HepG2 (cell line): ENCODE measurements around the gene CACNA1H. TPM values are rescaled to one million over a fixed set of nuclear protein-coding genes. Genes with fewer than 3 reads are reported as not detected.

Source experiments
- CCDC6 ChIP-seq: sonication (generic); formaldehyde crosslinking; IDR thresholded peaks from 2 replicates; pipeline ENCODE4 v1.8.1; 2022; ENCODE audit warnings: mild to moderate bottlenecking, missing genetic modification reagents, moderate library complexity
- DNMT1 ChIP-seq: sonication (generic); formaldehyde crosslinking; IDR thresholded peaks from 2 replicates; pipeline ENCODE4 v1.5.1; 2020; ENCODE audit warnings: mild to moderate bottlenecking, missing genetic modification reagents
- ERF ChIP-seq: IDR thresholded peaks from 2 replicates; pipeline ENCODE4 v1.6.1; 2018; ENCODE audit warnings: missing biosample characterization, missing genetic modification reagents
- GATAD2A ChIP-seq: IDR thresholded peaks from 2 replicates; pipeline ENCODE4 v1.6.1; 2016
- PRPF4 ChIP-seq: fragments of 200-400 bp; formaldehyde crosslinking; IDR thresholded peaks from 2 replicates; pipeline ENCODE4 v1.6.1; 2016; ENCODE audit warnings: low read length, low read depth; ENCODE audit not compliant: poor library complexity, severe bottlenecking
- RBM39 ChIP-seq: fragments of 200-400 bp; formaldehyde crosslinking; IDR thresholded peaks from one replicate; pipeline ENCODE4 v1.6.1; 2018; ENCODE audit warnings: antibody characterized with exemption, mild to moderate bottlenecking, low read depth, low read length; ENCODE audit not compliant: poor library complexity, severe bottlenecking
- SMAD9 ChIP-seq: sonication (generic); formaldehyde crosslinking; IDR thresholded peaks from 2 replicates; pipeline ENCODE4 v1.5.1; 2020; ENCODE audit warnings: mild to moderate bottlenecking, missing genetic modification reagents
- SMC3 ChIP-seq: IDR thresholded peaks from 2 replicates; pipeline ENCODE4 v1.6.1; 2011; ENCODE audit warnings: low read length, improper control_type of control experiment
- ZBTB37 ChIP-seq: sonication (generic); formaldehyde crosslinking; IDR thresholded peaks from 2 replicates; pipeline ENCODE4 v1.4.0; 2020; ENCODE audit warnings: mild to moderate bottlenecking, missing genetic modification reagents
- ZFP90 ChIP-seq: sonication (generic); formaldehyde crosslinking; IDR thresholded peaks from 2 replicates; pipeline ENCODE4 v1.8.0; 2022; ENCODE audit warnings: missing genetic modification reagents, mild to moderate bottlenecking, inconsistent platforms, borderline replicate concordance
- ZNF232 ChIP-seq: sonication (generic); formaldehyde crosslinking; IDR thresholded peaks from 2 replicates; pipeline ENCODE4 v1.4.0; 2020; ENCODE audit warnings: missing genetic modification reagents, borderline replicate concordance
- ZNF34 ChIP-seq: sonication (generic); formaldehyde crosslinking; IDR thresholded peaks from 2 replicates; pipeline ENCODE4 v1.4.0; 2020; ENCODE audit warnings: mild to moderate bottlenecking, missing genetic modification reagents, borderline replicate concordance
- ZNF501 ChIP-seq: sonication (generic); formaldehyde crosslinking; IDR thresholded peaks from 2 replicates; pipeline ENCODE4 v1.5.1; 2020; ENCODE audit warnings: mild to moderate bottlenecking, moderate library complexity, missing genetic modification reagents
- ZNF670 ChIP-seq: sonication (generic); formaldehyde crosslinking; IDR thresholded peaks from 2 replicates; pipeline ENCODE4 v1.8.0; 2022; ENCODE audit warnings: mild to moderate bottlenecking, missing genetic modification reagents, borderline replicate concordance
- ZNF749 ChIP-seq: sonication (generic); formaldehyde crosslinking; IDR thresholded peaks from 2 replicates; pipeline ENCODE4 v1.8.0; 2022; ENCODE audit warnings: mild to moderate bottlenecking, missing genetic modification reagents, moderate library complexity, borderline replicate concordance
- ZNF773 ChIP-seq: sonication (generic); formaldehyde crosslinking; IDR thresholded peaks from 2 replicates; pipeline ENCODE4 v1.4.0; 2020; ENCODE audit warnings: missing genetic modification reagents, borderline replicate concordance
- polyA plus RNA-seq, 8 experiments: library from polyadenylated mRNA; depleted of rRNA in 3 of 8; stranded (reverse) in 7 of 8; unstranded in 1 of 8; fragments of >200 nt; fragmentation: Illumina TruSeq in 4 of 8; extraction: Trizol in 4 of 8; gene quantifications; 2 replicates each; pipeline versions ENCODE4 v1.2.1 to v1.2.3, GENCODE V29; 2011 to 2016; ENCODE audit warnings: low read depth in 4 of 8, missing spikeins in 1 of 8, mixed read lengths in 1 of 8; ENCODE audit not compliant: insufficient read depth in 1 of 8
- total RNA-seq, 5 experiments: library from RNA; depleted of rRNA; stranded (reverse); fragments of >200 nt; fragmentation: Illumina TruSeq; extraction: Trizol; gene quantifications; 2 replicates each; pipeline ENCODE4 v1.2.3, GENCODE V29; 2016; ENCODE audit warnings: low read depth in 1 of 5
- TF ChIP-seq, protein P1 (sequence below): sonication (generic); formaldehyde crosslinking; IDR thresholded peaks from 2 replicates; pipeline ENCODE4 v1.4.0; 2020; ENCODE audit warnings: mild to moderate bottlenecking, missing genetic modification reagents
- TF ChIP-seq, protein P2 (sequence below): sonication (generic); formaldehyde crosslinking; IDR thresholded peaks from 2 replicates; pipeline ENCODE4 v1.8.1; 2023; ENCODE audit warnings: mild to moderate bottlenecking, moderate library complexity, missing genetic modification reagents

CACNA1H gene
- total and polyA plus RNA-seq, 2 of the 13 experiments (the other 11 are each of a cell fraction or from before 2014, with no cell fraction given), result 0.40 to 1.8 TPM

DNA sequence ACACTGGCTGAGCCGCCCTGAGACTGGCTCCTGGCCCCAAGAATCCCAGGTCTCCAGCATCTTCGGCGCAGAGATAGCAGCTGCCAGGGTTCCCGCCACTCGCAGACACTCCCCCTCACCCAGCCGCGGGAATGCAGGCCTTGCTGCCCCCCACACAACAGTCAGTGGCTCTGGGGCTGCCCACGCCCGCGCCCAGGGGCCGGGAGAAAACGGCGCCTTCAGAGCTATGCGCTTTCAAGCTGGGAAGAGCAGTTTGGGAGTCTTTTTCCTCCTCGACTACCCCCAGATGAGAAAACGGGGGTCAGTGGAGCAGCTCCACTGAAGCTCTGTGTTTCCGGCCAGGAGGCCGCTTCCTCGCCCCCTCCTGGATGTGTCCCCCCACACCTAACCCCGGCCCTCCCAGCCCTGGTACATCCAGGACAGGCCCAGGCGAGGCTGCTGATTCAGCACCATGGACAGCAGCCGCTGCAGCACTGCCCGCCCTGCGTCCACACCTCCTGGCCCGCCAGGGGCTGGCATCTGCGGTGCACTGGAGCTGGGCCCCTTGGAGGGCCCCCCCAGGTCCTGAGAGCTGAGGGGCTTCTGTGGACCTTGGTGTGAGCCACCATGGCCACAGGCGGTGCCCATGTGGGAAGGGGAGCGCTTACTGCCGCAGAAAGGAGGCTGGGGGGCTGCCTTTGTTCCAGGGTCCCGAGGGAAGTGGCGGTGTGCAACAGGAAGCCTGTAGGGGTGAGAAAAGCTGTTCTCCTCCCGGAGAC lies 35.7 kb downstream of the CACNA1H start (continued):
- TF ChIP-seq, protein P1, sequence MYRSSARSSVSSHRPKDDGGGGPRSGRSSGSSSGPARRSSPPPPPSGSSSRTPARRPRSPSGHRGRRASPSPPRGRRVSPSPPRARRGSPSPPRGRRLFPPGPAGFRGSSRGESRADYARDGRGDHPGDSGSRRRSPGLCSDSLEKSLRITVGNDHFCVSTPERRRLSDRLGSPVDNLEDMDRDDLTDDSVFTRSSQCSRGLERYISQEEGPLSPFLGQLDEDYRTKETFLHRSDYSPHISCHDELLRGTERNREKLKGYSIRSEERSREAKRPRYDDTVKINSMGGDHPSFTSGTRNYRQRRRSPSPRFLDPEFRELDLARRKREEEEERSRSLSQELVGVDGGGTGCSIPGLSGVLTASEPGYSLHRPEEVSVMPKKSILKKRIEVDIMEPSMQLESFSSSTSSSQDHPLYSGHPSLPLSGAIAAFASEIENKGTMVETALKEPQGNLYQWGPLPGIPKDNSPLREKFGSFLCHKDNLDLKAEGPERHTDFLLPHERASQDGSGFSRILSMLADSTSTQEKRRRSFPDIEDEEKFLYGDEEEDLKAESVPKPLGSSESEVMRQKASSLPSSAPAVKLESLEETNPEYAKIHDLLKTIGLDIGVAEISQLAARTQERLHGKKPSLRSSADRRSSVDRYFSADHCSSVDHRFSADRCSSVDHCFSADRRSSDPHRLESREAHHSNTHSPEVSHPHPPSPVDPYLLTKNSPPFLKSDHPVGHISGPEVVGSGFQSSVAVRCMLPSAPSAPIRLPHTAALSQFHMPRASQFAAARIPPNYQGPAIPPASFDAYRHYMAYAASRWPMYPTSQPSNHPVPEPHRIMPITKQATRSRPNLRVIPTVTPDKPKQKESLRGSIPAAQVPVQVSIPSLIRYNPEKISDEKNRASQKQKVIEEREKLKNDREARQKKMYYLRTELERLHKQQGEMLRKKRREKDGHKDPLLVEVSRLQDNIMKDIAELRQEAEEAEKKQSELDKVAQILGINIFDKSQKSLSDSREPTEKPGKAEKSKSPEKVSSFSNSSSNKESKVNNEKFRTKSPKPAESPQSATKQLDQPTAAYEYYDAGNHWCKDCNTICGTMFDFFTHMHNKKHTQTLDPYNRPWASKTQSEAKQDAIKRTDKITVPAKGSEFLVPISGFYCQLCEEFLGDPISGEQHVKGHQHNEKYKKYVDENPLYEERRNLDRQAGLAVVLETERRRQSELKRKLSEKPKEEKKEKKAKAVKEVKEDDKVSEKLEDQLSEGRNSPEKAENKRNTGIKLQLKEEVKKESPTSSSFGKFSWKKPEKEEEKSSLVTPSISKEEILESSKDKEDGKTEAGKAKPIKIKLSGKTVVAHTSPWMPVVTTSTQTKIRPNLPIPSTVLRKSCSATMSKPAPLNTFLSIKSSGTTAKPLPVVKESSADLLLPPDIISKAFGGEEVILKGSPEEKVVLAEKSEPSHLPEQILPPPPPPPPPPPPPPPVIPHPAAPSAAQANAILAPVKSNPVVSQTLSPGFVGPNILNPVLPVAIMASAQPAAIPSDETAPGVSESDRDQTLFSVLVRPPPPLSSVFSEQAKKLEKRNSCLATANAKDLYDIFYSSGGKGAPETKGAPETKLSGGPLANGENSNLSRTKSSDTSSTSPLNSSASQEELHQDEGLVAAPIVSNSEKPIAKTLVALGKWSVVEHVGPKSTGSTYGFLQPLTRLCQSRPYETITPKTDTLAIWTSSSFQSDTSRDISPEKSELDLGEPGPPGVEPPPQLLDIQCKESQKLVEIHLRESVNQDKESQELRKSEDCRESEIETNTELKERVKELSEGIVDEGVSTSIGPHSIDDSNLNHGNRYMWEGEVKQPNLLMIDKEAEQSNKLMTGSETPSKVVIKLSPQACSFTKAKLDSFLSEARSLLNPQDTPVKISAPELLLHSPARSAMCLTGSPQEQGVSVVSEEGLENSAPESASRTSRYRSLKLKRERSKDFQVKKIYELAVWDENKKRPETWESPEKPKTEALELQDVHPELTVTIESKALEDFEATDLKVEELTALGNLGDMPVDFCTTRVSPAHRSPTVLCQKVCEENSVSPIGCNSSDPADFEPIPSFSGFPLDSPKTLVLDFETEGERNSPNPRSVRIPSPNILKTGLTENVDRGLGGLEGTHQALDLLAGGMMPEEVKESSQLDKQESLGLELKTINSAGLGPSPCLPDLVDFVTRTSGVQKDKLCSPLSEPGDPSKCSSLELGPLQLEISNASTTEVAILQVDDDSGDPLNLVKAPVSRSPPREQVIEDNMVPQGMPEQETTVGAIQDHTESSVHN (CRISPR knock-in tag), result no peak
- TF ChIP-seq, protein P2, sequence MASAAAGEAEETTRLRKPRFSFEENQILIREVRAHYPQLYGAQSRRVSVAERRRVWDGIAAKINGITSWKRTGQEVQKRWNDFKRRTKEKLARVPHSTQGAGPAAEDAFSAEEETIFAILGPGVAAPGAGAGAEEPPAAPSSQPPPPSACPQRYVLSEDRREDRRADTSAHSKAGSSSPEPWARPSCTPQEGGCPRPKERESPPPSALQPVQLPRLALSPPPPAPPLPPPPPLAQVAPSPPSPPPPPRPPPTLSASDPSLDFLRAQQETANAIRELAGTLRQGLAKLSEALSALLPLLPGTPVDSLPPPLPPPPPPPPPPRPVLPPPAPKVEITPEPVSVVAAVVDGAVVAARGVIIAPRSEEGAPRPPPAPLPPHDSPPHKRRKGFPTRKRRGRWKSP (CRISPR knock-in tag), result 0 out of 2 replicates have a peak, but pooled peaks have one; percentile 32
- TF ChIP-seq GATAD2A (CRISPR knock-in tag) (0 out of 2 replicates have a peak, but pooled peaks have one; percentile 18), ZFP90 (CRISPR knock-in tag) (0 out of 2 replicates have a peak, but pooled peaks have one; percentile 45), ZNF501 (CRISPR knock-in tag) (peak; percentile 43; the same call in 1 of the 2 replicates), ERF (CRISPR knock-in tag) (peak; percentile 88), ZNF773 (CRISPR knock-in tag) (peak; percentile 93; the same call in 1 of the 2 replicates), SMAD9 (CRISPR knock-in tag) (no peak), ZNF749 (peak; percentile 76; the same call in 1 of the 2 replicates), ZNF232 (CRISPR knock-in tag) (peak; percentile 93), CCDC6 (CRISPR knock-in tag) (peak; percentile 74; the same call in 1 of the 2 replicates), RBM39 (no peak), ZNF34 (CRISPR knock-in tag) (no peak), ZBTB37 (CRISPR knock-in tag) (0 out of 2 replicates have a peak, but pooled peaks have one; percentile 22), DNMT1 (CRISPR knock-in tag) (no peak), SMC3 (no peak), ZNF670 (peak; percentile 54; the same call in 1 of the 2 replicates), PRPF4 (no peak)
